Medulla oblongata (tissue), 1 donor: Measurements from ENCODE around the gene PRORP.
"Not testable (repeated sequence)": the region's sequence is repeated elsewhere in the genome, so short reads cannot be mapped to it uniquely, and the experiment has no call there.

ENCODE experiments used
- DNase-seq: peaks from one replicate; pipeline ENCODE4 v3.0.0-alpha.2; 2015; ENCODE audit errors: extremely low spot score

Gene PRORP

DNA sequence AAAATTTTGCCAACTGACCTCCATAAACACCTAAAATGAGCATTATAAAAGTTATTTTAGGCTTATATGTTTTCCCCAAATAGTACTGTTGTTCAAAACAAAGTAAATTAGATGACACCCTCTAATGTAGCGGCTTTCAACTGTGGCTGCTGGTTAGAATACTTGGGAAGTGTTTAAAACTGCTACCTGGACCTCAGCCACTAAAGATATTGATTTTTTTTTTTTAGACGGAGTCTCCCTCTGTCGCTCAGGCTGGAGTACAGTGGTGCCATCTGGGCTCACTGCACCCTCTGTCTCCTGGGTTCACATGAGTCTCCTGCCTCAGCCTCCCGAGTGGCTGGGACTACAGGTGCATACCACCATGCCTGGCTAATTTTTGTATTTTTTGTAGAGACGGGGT is 16.2 kb downstream of the PRORP start:
- DNase-seq: no peak

DNA sequence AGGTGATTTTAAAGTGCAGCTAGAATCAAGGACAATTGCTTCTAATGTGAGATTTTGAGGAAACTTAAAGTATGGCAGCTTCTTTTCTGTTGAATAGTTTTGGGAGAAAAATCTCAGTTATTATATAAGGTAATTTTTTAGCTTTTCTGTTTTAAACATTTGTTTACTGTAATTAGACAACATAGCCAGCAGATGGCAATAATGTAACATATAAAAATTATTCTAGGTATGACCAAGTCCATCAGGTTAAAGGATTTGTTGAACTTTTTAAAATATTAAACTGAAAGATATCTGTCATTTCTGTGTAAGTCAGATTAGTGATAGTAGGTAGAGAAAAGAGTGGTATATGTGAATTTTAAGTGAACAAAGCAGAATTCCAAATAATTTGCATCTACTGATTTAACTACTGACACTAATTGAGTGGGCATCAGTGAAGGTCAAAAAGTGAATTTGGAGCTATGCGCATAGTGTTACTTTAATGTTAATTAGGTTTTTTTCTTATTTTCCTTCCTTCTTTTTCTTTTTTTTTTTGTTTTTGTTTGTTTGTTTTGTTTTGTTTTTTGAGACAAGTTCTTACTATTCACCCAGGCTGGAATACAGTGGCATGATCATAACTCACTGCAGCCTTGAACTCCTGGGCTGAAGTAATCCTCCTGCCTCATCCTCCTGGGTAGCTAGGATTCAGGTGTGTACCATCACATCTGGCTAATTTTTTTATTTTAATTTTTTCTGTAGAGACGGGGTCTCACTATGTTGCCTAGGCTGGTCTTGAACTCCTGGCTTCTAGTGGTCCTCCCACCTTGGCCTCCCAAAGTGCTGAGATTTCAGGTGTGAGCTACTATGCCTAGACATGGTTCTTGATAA is 18.6 kb downstream of the PRORP start:
- peak; percentile 35 for DNase-seq

DNA sequence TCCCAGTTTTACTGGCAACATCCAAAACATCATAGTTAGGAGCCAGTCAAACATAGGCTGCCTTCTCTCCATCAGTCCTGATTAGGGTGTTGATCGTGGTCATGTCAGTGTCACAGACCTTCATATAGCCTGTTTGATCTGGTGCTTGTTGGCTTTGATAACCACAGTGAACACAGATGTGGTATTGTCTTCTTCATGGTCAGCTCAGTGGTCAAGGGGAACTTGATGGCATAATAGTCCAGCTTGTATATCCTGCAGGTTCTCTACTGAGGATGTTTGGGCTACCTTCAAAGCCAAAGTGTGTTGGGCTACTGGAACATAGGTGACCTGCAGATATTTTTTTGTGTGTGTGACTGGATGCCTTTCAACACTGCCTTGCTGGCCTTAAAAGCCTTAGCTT is 21.7 kb downstream of the PRORP start:
- DNase-seq: no peak

DNA sequence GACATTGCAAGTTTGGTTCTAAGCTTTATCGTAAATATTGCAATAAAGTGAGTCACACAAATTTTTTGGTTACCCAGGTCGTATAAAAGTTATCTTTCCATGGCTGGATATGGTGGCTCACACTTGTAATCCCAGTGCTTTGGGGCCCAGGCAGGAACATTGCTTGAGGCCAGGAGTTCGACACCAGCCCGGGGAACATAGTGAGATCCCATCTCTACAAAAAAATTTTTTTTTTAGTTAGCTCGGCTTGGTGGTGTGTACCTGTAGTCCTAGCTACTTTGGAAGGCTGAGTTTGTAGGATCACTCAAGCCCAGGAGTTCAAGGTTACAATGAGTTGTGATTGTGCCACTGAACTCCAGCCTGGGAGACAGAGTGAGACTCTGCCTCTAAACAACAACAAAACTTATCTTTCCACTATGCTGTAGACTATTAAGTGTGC is 24.4 kb downstream of the PRORP start:
- DNase-seq: no peak

DNA sequence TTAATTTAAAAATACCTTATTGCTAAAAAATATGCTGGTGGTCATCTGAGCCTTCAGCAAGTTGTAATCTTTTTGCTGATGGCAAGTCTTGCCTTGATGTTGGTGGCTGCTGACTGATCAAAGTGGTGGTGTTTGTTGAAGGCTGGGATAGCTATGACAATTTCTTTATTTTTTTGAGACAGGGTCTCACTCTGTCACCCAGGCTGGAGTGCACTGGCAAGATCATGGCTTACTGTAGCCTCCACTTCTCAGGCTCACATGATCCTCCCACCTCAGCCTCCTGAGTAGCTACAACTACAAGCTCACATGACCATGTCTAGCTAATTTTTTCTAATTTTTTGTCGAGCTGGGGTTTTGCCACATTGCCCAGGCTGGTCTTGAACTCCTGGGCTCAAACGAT is 24.8 kb downstream of the PRORP start:
- DNase-seq: no peak

DNA sequence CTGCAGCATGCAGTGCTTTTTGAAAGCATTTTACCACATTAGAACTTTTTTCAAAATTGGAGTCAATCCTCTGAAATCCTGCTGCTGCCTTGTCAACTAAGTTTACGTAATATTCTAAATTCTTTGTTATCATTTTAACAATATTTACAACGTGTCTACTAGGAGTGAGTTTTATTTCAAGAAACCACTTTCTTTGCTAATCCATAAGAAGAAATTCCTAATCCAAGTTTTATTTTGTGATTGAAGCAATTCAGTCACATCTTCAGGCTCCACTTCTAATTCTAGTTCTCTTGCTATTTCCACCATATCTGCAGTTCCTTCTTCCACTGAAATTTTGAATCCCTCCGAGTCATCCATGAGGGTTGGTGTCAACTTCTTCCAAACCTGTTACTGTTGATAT is 25.4 kb downstream of the PRORP start:
- no peak for DNase-seq

DNA sequence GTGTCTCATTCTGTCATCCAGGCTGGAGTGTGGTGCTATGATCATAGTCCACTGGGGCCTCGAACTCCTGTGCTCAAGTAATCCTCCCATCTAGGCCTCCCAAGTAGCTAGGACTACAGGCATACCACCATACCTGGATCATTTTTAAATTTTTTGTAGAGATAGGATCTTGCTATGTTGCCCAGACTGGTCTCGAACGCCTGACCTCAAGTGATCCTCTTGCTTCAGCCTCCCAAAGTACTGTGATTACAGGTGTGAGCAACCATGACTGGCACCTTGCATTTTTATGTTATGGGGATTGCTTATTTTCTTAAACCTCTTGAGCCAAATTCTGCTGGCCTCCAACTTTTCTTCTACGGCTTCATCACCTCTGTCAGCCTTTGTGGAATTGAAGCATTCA is 26.9 kb downstream of the PRORP start:
- no peak for DNase-seq

DNA sequence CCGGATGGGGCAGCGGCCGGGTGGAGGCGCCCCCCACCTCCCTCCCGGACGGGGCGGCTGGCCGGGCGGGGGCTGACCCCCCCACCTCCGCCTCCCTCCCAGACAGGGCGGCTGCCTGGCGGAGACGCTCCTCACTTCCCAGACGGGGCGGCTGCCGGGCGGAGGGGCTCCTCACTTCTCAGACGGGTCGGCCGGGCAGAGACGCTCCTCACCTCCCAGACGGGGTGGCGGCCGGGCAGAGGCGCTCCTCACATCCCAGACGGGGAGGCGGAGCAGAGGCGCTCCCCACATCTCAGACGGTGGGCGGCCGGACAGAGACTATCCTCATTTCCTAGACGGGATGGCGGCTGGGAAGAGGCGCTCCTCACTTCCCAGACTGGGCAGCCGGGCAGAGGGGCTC is 30.2 kb downstream of the PRORP start:
- DNase-seq: not testable (repeated sequence)

DNA sequence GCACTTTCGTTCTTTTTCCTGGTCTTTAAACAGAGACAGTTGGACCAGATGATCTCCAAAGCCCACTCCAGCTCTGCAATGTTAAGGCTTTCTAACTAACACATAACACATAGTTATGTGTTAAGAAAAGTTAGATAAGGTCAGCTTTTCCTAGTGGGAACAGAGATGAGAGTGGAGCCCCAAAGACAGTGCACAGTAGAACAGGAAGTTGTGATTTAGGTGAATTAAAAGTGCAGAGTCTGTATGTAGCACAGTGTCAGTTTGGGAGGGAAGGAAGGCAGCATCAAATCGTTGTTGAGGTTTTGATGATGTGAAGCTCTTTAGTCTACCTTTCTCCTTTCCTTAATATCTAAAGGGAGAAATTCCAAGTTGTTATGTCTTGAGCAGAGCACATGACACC is 31.7 kb downstream of the PRORP start:
- no peak for DNase-seq

DNA sequence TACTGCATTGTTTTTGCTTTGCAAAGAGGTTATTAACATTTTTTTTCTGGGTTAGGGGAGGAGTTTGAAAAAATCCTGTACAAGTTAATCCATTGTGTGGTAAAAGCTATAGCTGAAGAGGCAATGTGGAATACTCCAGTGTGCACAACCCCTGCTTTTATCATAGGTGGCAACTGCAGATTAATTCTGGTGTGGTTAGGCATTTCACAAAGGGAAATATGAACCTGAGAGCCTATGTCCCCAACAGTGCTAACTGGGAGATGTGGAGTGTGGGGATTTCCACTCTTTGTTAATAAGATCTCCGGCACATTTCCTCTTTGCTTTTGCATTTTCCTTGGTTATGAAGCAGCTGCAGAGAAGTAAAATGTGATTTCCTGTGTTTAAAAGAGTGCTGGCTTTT is 33.6 kb downstream of the PRORP start:
- no peak for DNase-seq

DNA sequence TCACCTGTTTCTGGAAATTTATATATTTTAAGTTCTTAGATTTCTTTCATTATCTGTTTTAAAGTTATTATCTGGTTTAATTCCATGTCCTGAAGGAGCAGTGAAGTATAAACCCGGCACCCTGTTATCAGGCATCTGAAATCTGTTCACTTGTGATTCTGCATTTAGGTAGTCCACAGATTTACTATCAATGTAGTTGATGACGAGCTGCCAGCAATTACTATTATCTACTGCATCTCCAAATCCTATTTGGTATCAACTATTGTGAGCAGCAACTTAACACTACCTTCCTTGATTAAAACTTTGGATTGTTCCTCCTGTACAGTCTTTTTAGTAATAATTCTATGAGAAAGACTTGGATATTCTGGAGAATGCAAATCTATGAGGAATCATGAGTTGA is 36.1 kb downstream of the PRORP start:
- no peak for DNase-seq

DNA sequence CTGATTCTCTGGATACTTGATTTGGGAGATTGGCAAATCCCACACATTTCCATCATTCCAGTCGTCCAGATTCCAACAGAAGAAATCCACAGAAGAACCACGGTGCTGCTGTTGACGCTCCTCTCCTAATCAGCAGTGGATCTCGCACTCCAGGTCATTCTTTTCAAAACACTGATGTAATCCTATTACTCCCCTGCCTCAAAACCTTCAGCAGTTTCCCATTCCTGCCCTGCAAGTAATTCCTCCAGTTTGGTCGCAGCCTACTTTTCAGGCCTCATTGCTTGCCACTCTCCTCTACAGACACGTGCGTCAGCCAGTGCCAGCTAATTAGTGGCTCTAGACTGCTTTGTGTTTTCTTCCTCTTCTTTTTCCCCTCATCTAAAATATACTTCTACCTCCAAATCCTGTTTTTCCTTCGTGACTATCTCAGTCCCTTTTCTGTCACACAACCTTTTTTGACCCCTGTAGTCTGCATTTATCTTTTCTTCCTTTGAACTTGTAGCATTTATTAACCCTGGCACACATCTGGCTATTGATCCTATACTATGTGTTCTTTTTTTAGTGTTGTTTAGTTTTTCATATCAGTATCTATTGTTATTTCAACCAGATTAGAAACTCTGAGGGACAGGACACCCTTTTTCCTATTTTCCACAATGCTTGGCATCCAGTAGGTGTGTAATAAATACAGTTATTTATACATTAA is 36.8 kb downstream of the PRORP start:
- no peak for DNase-seq

DNA sequence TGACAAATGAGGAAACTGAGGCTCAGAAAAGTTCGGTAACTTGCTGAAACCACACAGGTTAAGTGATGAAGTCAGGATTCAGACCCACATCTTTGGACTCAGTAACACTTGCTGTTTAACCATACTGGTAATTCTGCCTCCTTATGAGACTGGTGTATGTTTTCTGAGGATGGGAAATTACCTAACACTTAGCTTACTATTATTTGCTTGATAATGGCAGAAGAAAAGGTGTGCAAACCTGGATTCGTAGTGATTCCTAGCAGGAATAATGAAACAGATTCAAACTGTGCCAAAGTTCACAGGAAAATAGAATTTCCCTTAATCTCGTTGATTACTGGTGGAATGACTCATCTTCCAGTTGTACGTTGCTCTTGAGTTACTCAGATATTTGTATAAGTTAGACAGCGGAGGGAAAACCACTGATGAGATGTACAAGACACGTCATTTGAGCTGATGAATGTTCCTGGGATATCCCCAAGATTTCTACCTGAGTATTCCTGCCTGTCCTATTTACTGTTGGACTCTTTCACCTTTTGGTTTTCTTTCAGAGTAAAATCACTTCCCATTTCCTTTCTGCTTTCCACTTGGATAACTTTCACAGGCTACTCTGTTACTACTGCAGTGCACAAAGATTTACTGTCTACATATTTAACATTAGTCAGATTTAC is 37.5 kb downstream of the PRORP start:
- DNase-seq: no peak

DNA sequence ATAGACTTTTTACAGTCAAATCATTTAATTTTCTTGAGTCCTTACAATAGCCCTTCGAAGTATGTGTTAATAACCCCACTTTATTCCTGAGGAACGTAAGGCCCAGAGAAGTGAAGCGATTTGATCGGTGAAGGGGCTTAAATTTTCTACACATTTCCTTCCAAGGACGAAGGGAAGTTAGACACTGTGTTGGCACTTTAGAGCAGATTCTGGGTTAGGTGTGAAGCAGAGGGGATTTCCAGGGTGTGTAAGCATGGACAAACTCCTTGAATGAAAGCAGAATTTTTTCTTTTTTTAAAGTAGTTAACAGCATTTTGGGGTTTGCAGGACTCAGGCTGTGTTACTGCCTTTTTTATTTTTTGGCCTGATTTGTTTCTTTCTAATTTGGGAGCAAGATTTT is 38.9 kb downstream of the PRORP start:
- DNase-seq: no peak

DNA sequence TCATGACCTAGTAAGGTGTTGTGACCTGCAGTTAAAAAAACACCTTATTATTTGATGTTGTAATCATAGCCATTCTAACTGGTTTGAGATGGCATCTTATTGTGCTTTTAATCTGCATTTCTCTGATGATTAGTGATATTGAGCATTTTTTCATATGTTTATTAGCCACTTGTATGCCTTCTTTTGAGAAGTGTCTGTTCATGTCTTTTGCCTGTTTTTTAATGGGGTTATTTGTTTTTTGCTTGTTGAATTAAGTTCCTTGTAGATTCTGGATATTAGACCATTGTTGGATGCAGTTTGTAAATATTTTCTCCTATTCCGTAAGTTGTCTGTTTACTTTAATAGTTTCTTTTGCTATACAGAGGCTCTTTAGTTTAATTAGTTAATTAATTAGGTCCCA is 41.0 kb downstream of the PRORP start:
- DNase-seq: no peak

DNA sequence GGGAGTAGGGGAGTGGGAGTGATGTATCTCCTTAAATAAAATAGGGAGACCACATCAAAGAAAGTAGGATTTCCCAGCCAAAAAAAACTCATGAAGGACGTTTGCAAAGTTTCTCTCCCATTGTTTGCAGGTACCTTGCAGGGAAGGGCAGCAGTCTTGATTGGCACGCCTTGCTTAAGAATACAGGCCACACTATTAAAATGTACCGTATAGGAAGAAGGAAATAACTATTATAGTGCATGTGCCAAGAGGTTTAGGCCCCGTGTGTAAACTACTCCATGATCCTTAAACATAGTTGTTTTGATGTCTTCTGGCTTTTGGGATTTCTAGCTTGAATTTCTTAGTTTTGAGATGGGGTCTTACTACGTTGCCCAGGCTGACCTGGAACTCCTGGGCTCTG is 42.5 kb downstream of the PRORP start:
- no peak for DNase-seq

DNA sequence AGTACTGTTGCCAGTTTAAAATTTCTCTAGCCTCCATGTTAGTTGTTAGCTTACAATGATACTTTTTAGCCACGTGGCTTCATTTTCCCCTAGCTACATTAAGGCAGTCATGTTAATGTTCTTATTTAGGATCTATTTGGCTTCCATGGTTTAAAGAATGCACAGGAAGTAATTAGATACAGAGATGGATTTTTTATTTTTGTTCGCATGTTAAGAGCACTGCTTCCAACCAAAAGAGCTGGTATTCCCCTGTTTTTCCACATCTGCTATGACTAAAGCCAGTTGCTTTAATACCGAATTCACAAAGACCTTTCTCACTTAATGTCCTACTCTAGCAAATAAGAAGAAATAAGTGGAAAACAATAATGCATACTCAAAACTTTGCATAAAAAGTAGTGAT is 45.1 kb downstream of the PRORP start:
- no peak for DNase-seq
